Bone marrow (tissue), 2 donors: ENCODE measurements around the gene MRI1.

Experiments used
- DNase-seq, 2 donors: peaks; one replicate each; lab custom pipeline; 2025; lab: John Stamatoyannopoulos, UW

The MRI1 gene

GRCh38 chr19:13794757-13795589 is 30.7 kb downstream of the MRI1 start, which contains the start of gene ZSWIM4:
TSS of gene ZSWIM4 (plus strand) at chr19:13795443. CDS start at chr19:13795649, 206 bp downstream.
- peak; percentile 88 to 95 for DNase-seq

DNA sequence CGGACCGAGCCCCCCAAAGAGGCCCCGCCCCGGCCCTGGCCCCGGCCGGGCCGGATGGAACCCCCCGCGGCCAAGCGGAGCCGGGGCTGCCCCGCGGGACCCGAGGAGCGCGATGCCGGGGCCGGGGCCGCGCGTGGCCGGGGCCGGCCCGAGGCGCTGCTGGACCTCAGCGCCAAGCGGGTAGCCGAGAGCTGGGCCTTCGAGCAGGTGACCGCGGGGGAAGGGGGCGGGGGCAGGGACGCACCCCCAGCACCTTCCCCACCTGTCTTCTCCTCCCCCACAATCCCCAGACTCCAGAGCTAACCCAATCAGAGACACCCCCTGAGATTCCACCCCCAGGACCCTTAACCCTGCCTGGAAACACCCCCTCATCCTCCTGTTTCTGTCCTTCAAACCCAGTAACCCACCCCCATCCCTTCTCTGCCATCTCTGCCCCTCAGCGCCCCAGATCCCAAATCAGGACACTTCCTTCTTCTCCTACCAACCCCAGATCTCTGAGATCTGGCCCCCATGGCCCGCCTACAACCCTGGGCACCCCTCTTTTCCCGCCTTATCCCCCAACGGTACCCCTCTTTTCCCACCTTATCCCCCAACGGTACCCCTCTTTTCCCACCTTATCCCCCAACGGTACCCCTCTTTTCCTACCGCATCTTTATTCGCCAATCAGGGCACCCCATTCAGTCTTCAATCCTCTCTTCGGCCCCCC is 31.4 kb downstream of the MRI1 start:
- DNase-seq: no peak

- DNase-seq: peak; percentile 4 to 57
Measured at GRCh38 chr19:13796301-13797057, 32.2 kb downstream of the MRI1 start.

GRCh38 chr19:13797058-13797440 is 32.7 kb downstream of the MRI1 start:
- no peak for DNase-seq

DNA sequence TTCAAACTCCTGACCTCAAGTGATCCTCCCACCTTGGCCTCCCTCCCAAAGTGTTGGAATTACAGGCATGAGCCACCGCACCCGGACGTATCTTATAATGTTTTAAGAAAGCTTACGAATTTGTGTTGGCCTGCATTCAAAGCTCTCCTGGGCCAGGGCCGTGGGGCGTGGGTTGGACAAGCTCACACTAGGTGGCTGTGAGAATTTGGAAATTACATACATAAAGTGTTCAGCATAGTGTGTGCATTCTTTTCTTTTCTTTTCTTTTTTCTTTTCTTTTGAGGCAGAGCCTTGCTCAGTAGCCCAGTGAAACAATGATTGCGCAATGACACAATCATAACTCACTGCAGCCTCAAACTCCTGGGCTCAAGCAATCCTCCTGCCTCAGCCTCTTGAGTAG is 33.5 kb downstream of the MRI1 start:
- DNase-seq: no peak

- no peak for DNase-seq
Measured at GRCh38 chr19:13799669-13800068, 35.3 kb downstream of the MRI1 start.

GRCh38 chr19:13803038-13803437 is 38.7 kb downstream of the MRI1 start:
- no peak for DNase-seq

DNA sequence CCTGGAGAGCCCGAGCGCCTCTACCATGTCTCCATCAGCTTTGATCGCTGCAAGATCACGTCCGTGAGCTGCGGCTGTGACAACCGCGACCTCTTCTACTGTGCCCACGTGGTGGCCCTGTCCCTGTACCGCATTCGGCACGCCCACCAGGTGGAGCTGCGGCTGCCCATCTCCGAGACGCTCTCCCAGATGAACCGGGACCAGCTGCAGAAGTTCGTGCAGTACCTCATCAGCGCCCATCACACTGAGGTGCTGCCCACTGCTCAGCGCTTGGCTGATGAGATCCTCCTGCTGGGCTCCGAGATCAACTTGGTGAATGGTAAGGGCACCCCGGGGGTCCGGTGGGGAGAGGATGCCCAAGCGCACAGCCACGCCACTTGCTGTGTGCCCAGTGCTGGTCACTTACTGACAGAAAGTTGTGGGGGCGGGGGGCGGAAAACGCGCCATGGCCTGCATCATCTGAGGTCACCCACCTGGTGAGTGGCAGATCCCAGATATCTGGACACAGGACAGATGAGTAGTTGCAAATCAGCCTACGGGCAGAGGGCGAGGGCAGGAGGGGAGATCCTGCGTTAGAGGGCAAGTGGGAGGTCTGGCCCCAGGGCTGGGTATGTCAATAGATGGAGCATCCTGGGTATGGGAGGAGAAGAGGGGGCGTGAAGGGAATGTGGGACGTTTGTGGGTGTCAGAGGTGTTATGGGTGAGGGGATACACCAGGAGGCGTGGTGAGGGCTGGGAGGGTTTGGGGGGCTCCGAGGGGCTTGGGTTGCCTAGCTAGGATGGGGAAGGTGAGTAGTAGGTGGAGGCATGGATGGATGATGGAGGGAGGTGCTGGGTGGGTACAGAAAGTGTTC is 40.7 kb downstream of the MRI1 start:
- no peak for DNase-seq

GRCh38 chr19:13806728-13807127 is 42.4 kb downstream of the MRI1 start:
- DNase-seq: no peak

GRCh38 chr19:13807421-13808021 is 43.2 kb downstream of the MRI1 start:
- no peak for DNase-seq

DNA sequence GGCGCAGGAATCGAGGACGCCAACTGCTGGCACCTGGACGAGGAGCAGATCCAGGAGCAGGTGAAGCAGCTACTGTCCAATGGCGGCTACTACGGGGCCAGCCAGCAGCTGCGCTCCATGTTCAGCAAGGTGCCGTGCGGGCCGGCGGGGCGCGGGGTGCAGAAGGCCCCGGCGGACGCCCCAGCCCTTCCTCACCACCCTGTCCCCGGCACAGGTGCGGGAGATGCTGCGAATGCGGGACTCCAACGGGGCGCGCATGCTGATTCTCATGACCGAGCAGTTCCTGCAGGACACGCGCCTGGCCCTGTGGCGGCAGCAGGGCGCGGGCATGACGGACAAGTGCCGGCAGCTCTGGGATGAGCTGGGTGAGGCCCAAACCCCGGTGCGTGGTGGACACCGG is 44.5 kb downstream of the MRI1 start:
- no peak for DNase-seq

- no peak for DNase-seq
Measured at GRCh38 chr19:13812544-13812943, 48.2 kb downstream of the MRI1 start.

- DNase-seq: no peak
Measured at GRCh38 chr19:13813147-13813546, 48.8 kb downstream of the MRI1 start.

- DNase-seq: no peak
Measured at GRCh38 chr19:13814550-13814949, 50.2 kb downstream of the MRI1 start.

DNA sequence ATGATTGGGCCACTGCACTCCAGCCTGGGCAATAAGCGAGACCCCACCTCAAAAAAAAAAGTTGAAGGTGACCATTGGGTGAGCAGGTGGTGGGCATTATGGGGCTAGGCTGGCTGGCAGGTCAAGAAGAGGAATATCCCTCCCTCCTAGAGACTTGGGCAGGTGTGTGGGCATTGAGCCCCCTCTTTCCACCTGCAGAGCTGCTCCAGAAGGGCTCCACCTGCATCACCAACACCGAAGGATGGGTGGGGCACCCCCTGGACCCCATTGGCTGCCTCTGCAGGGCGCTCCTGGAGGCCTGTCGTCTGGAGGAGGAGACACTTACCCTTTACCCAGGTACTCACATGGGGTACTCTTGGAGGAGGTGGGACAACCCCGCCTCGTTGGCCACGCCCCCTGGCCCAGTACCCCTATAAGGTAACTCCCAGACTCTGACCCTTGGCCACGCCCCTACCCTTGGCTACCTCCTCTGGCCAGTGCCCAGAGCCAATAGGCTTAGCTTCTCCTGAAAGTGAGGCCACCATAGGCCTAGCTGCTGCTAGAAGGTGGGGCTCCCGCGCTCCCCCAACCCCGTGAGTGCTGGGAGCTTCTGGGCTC is 52.8 kb downstream of the MRI1 start:
- DNase-seq: no peak

GRCh38 chr19:13817615-13818371 is 53.5 kb downstream of the MRI1 start:
- no peak for DNase-seq

DNA sequence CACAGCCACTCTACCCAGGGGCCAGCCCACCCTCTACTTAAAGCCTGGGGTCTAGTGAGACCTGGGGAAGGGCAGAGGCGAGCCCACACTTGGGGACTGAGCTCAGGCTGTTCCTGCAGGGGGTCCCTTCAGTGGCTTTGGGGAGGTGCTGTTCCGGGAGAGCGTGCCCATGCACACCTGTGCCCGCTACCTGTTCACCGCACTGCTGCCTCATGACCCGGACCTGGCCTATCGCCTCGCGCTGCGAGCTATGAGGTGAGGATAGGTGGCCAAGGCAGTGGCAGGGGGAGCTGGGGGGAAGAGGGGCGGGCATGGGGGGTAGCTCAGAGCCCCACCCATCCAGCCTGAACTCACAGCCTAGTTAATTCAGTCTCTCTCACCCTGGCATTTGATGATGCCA is 54.9 kb downstream of the MRI1 start:
- no peak for DNase-seq

- DNase-seq: no peak
Measured at GRCh38 chr19:13821292-13821691, 57.0 kb downstream of the MRI1 start.

GRCh38 chr19:13823256-13823655 is 58.9 kb downstream of the MRI1 start:
- no peak for DNase-seq
